T-helper 1 cell (primary cell): Measurements from ENCODE around the gene BBS12.

Source experiments
- DNase-seq, 5 donors: peaks; one replicate each; pipeline ENCODE4 v3.0.0-alpha.2; 2012 to 2020

BBS12 gene

DNA sequence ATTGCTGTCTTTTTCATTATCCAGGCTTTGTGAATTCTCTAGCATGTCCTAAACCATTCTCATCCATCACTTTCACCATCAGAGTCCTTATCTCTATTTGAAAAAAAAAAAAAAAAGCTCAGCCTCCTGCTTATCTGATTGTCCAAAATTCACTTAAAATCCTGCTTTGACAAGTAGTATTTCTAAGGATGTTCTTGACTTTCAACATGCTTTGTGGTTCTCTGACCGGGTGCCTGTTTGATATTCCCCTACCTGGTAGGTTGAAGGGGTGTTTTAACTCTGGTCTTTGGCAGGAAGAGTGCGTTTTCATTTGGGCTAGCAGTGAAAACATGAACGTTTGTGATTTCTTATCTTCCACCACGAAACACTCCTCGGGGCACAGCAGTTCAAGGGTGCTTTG lies 17.3 kb upstream of the BBS12 start:
- peak in 1 of 5 donors; percentile 40 for DNase-seq

DNA sequence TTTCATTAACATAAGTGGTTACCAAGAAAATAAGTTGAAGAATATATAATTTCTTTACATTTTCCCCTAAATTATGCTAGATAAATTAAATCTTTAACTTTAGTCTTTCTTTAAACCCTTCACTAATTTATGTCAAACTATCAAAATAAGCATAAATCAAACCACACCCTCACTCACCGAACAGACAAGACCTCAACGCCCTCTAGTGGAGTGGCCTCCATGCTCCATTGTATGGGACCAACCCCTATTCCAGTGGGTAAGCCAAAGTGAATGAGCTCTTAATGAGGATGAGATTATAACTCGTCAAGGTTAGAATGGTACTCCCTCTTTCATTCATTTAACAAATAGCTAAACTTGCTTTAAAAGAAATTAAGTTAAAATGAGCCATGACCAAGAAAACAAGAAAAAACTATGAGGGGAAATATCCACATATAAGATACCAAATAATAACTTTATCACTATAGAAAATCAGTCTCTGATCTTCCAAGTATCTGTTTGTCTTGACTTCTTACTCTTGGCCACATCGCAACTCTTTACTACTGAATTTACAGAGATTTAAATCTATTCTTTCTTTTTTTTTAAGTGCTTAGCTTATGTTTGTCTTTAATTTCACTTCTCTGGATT lies 15.6 kb upstream of the BBS12 start:
- DNase-seq = peak in 4 of 5 donors; percentile 50 to 77 (median 57)

DNA sequence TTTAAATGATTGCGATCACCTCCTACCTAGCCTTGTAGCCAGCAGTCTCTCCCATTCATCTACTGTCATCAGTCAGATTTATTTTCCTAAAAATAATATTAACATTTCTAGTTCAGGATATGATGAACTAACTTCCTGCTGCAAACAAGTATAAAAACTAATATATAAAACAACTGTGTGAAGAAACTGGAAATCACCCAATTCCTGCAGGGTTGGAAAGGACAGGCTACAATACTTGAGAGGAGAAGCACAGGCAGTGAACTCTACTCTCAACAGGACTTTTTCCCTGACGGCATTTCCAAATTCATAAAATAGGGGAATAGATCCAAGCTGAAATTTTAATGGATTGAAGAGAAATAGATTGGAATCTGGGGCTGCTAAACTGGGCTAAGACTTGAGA lies 14.2 kb upstream of the BBS12 start:
- no peak for DNase-seq

DNA sequence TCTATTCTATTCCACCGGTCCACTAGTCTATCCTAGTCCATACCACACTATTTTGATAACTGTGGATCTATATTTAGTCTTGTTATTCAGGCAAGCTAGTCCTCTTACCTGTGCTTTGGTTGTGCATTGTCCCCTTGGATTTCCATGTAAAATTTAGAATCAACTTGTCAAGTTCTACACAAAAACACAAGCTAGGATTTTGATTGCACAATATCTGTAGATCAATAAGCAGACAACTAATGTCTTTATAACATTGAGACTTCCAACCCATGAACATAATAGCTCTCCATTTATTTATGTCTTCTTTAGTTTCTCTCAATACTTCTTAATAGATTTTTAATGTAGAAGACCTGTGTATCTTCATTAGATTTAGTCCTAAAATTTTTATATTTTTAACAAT lies 10.2 kb upstream of the BBS12 start:
- no peak for DNase-seq

DNA sequence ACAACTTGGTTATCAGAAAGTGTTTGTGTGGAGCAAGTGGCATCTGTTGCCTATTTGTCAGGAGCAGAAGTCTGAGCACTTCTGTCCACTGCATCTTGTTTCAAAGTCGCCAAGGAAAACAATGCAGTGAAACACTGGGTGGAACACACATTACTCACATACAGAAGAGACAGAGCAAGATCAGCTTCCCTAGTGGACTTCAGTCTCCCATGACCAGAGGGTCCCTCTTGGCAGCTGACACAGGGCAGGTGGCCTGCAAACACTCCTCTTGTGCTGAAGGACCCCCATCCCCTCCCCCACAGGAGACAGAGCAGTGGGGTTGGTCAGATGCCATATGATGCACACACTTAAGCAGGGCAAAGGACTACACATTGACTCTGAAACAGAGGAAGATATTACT lies 3.6 kb upstream of the BBS12 start:
- no peak for DNase-seq

DNA sequence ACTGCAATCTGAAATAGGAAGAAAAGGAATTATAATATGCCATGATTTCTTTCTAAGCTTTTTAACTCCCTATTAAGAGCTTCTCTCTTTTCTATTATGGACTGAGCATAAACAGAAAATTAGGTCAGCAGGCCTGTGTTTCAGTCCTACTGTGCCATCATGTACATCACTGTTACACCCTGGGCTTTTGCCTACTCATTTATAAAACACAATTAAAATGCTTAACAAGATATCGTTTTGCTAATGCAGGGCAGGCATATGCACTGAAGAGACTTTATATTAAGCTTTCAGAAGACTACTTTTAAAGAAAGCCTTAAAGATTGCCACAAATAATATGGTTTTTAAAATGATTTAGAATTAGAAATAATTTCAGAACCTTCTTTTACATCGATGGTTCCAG lies 828 bp upstream of the BBS12 start:
- DNase-seq = no peak

DNA sequence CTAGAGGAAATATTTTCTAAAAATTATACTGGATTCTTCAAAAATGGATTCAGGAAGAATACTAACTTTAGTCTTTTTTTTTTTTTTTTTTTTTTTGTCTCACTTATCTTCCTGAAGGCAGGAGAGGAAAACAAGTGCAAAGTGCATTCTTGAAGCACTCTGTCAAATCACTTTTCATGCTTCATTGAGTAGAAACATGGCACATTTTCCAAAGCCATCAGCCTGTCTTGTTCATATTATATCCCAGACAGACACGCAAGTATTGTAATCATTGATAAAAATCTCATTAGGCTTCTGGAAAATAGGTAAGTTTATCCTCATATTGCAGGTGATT lies 1.2 kb downstream of the BBS12 start:
- DNase-seq = no peak

DNA sequence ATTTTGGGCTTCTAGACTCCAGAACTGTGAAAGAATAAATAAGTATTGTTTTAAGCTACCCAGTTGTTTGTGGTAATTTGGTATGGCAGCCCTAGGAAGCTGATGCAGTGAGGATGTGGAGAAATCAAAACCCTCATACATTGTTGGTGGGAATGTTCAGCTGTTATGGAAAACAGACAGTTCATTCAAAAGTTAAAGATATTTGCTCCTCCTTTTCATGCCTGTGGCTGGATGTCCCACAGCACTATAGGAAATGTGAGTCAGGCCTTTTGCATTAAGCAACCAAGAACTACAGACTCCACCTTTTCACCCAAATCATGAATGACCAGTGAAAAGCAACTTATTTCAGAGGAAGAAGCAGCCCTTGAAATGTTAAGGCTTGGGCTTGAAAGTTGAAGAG lies 6.7 kb downstream of the BBS12 start:
- no peak for DNase-seq

DNA sequence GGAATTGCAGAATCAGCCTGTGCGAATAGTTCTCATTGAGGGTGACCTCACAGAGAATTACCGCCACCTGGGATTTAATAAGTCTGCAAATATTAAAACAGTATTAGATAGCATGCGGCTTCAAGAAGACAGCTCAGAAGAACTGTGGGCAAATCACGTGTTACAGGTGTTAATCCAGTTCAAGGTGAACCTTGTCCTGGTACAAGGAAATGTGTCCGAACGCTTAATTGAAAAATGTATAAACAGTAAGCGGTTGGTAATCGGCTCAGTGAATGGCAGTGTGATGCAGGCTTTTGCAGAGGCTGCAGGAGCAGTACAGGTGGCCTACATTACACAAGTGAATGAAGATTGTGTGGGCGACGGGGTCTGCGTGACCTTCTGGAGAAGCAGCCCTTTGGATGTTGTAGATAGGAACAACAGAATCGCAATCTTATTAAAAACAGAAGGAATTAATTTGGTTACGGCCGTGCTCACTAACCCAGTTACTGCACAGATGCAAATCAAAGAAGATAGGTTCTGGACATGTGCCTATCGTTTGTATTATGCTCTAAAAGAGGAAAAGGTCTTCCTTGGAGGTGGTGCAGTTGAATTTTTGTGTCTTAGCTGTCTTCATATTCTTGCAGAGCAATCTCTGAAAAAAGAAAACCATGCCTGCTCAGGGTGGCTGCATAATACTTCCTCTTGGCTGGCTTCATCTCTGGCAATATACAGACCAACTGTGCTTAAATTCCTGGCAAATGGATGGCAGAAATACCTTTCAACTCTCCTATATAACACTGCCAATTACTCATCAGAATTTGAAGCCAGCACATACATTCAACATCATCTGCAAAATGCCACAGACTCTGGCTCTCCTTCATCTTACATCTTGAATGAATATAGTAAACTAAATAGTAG lies 10.7 kb downstream of the BBS12 start:
- no peak for DNase-seq

DNA sequence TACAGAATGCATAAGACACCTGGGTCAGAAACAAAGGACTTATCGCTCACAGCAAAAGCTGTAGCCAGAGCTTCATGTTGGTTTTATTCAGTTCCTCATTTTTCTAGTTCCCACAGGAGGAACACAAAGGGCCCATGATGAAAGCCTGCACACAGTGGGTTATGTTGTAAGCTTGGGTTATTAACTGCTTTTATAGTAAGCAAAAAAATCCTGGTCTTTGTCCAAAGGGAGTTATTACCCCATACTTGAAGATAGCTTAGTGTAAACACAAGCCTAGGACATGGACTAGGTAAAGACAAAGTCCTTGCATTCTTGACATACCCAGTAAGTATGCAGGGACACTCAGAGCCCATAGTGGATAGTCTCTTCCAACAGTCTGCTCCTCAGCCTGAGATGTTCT lies 11.7 kb downstream of the BBS12 start:
- no peak for DNase-seq

DNA sequence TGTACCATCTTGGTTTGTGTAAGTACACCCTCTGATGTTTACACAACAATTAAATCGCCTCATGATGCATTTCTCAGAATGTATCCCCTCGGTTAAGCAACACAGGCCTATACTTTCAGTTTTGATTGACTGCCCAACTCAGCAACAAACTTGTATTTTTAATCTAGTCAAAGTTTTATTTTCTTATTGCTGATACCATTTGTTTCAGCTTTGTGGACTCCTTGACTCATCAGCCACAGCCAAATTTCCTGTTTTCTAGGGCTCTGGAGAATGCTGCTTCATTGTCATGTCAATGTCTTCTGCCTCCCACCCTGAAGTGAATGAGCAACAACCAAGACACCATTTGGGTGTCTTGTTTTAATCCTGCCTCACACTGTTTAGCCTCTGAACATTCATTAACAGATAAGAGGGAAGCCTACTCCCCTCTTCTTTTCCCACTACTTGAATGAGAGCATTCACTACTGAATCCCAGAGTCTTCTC lies 14.0 kb downstream of the BBS12 start:
- DNase-seq = peak in 1 of 5 donors; percentile 60

DNA sequence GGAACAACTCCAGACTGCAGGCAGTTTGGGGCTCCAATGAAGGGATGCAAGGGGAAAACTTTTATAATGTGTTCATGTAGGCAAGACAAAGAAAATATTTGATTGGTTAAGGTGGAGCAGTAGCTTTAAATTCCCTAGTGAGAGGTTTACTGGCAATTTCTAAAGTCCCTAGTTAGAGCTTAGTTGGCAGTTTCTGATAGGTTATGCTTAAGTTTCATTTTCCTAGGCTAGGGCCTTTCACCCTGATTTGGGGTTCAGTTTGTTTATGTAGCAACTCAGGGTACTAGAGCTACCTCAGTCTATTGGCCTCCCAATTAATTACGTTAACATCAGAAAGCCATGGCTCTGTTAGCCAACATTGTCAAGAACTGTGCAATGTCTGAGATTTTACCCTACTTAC lies 14.6 kb downstream of the BBS12 start:
- DNase-seq = peak in 1 of 5 donors; percentile 29

DNA sequence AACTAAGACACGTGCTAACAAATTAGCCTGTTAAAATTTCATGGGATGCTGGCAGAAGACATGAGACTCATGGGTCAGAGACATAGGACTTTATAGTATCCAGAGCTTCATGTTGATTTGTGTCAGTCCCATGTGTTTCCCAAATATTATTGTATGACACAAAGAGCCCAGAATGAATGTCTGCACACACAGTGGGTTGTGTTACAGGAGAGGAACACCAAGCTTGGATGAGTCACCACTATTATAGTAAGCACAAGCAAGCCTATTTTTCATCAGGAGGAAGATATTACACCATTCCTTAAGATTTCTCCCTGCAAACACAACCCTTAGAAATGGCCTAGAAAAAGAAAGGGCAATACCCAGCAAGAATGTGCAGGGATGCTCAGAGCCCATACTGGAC lies 15.4 kb downstream of the BBS12 start:
- DNase-seq = no peak

DNA sequence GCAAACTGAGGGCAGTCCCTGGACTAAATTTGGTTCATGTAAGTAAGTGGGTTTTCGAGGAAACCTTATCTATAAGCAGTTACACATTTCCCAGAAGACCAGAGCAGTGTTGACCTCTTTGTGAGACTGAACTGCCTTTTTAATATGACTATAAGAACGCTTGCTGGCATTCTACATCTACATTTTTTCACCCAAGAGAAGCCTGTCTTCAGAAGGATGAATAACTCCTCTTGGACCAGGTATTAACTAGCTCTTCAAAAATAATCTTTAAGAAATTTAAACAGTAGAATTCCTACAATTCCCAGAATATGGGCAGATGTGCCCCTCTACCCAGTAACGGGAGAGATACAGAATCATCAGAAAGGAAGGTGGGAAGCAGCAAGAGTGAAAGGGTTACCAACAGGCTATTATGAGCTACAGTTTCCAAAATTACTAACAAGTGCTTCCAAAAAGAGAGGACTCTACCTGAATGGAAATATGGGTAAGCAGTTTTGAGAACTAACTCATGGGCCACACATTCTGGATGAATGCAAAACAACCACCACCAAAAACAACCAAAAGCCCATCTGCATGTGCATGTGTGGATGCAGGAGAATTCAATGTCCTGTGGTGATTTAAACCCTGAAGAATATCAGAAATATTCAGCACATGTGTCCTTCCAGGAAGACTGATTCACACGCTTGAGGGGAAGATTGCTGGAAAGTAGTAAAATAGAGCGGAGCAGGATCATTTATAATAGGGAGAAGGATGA lies 17.4 kb downstream of the BBS12 start:
- no peak for DNase-seq

DNA sequence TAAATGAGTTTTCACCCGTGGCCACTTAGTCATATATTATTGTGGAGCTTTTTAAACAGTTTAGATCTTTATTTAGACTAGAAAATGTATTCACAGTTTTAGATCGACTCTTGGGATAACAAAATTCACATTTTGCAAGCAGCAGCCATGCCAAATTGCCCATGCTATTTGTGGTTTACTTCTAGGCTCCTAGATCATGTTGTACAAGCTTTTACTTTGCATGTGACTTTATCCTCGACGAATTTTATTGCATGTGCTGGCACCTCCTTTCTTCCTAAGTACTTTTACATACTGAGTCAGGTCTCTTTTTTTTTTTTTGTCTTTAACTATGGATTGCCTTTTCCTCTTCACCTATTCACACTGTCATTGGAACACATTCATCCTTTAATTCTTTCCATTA lies 23.2 kb downstream of the BBS12 start:
- DNase-seq = no peak

DNA sequence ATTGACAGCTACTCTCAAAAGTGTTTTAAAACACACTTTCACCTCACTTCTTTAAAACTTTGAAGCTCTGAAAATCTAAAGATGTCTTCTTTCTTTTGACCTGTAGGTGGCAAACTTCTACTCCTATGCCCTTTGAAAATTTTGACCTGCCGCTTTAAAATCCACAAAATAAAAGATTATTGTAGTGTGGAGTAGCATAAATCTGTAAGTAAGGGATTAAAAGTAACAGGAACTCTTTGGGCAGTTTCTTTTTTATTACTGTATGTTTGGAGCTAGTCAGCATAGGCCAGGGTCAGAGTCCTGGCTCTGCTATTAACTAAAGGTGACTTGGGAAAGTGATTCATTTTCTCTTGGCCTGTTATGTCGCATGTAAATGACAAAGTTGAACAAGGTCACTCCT lies 25.5 kb downstream of the BBS12 start:
- peak in 1 of 5 donors; percentile 29 for DNase-seq

DNA sequence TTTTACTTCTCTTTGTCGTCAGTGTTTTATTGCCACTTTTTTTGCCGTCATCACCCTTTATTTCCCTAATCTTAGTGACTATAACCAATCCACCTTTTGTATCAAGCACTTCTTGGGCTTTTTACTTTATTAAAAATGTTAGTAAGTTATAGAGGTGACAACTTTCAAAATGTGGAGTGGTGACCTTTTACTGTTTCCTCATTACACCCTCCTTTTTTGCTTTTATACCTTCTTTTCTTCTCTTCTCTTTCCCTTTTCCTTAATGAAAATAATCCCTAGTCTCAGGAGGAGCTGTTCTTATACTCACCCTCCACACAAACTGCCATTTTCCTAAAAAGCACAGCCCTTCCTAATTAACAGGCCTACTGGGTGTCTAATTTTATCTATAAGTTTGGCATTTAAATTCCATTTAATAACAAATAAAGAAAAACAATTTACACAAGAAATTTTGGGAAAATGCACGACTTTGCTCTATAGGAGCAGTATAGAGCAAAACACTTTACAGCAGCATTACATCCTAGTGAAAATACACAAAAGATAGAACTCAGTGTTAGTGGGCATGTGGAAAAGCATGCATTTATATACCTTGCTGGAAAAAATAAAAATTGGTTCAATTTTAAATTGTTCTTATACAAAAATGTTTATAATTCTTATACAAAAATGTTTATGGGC lies 27.3 kb downstream of the BBS12 start:
- DNase-seq = no peak

DNA sequence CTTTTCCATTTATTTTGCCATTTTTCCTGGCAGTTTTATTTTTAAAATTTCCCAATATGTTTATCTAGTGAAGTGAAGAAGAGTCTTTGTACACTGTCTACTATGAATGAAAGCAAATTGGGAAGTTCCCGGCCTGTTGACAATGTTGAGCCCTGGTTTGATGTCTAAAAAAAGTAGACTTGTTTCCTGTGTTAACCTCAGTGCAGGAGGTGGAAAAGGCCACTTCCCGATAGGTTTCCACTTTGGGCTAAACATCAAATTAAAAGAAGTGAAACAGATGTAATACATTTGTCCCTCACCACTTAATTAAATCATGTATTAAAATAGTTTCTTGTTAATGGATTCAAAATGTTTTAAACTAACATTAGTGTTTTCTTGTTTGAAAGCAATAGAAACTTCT lies 30.0 kb downstream of the BBS12 start:
- peak in 3 of 5 donors; percentile 4 to 25 (median 6) for DNase-seq

DNA sequence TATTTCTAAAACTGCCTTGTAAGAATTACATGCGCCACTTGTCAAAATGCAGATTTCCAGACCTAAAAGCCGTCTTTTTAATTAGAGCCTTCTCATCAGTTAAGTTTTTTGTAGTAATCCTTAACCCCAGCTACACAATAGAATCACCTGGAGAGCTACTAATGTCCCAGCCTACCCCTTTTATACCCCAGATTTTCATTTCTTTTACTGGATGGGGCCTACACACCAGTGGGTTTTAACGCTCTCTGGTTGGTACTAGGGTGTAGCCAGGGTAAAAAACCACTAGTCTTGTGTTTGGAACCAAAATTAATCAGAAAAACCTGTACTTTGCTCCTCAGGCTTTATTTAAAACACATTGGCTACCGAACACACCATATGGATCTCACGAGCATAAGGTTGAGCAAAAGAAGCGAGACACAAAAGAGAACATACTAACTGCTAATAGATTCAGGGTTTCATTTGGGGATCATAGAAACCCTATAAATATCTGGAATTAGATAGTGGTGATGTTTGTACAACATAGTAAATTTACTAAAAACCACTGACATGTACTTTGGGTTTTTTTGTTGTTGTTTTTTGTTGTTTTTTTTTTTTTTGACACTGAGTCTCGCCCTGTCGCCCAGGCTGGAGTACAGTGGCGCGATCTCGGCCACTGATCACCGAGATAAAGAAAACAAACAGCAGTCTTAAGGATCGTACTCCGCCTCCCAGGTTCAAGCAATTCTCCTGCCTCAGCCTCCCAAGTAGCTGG lies 30.6 kb downstream of the BBS12 start:
- no peak for DNase-seq

DNA sequence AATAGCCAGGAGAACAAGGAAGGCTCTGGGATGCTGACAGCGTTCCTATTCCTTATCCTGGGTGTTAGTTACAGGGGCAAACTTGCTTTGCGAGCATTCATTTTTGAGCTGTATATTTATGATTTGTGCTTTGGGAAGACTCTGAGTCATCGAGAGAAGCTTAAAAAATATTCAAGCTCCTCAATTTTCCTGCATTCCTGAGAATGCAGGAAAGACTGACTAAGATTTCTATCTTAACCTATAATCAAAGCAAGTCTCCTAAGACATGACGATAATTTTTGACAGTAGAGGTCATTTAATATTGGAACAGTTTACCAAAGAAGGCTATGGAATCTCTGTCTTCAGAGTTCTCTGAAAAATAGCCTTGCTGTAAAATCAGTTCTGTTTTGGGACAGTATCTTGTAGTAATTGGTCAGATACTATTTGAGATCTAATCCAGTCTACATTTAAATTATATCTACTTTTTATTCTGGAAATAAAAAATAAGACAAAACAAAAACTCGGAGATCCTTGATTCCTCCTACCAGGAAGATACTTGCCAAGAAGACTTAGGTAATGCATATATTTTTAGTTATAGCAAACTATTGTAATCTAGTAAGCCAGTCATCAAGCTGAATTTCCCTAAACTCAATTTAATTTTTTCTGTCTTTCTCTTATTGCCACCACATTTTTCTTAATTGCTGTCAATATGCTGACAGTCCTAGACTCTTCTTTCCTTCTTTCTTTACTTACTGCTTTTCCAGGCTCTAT lies 31.7 kb downstream of the BBS12 start:
- no peak for DNase-seq

DNA sequence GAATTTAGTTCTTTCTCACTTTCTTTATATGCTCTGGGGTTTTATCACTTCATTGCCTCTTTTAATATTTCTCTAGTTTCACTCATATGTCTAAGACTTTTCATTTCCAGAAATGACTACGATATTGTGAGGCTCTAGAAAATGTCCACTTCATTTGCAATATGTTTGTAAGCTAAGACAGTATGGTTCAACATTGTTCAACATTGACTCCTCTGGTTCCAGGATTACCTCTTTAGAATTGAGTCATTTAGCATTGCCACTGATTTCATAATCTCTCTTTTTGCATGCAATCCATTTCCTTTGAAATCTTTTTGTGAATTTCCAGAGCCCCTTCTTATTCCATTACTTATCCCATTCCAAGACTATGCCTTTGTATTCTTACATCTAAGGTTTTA lies 32.3 kb downstream of the BBS12 start:
- DNase-seq = peak in 1 of 5 donors; percentile 71
